Measurements from ENCODE around the gene ZIC2.

DNA sequence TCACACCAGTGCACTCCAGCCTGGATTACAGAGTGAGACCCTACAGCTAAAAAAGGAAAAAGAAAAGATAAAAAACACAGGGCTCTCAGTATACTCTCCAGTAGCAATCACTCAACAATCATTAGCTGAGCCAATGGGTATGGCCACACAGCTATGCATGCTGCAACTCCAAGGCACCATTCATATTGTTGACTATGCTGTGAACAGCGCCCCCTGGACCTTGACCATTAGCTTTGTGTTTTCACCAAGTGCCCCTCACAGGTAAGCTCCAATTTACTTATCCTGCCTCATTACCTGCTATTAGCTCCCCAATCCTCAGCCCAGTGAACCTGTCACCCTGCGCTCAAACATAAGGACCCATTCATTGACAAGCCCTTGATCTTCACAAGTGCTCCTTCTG lies 45.8 kb upstream of the ZIC2 start:
- TF ChIP-seq CTCF (IDR thresholded peaks at IDR 0.05; ENCODE audit: insufficient read depth, low read length) (no peak), POLR2AphosphoS5 (IDR thresholded peaks at IDR 0.05; ENCODE audit: low read depth) (no peak), REST (IDR thresholded peaks at IDR 0.05; ENCODE audit: insufficient replicate concordance, low read depth) (no peak), GABPA (IDR thresholded peaks at IDR 0.05; ENCODE audit: low read depth) (no peak)

Data from HL-60 (cell line).